H1 (cell line): ENCODE data around the gene DNMT1. TPM values are rescaled to one million over a fixed set of nuclear protein-coding genes. Genes with fewer than 3 reads are reported as not detected.

ENCODE experiments used
- TAF7 ChIP-seq: optimal IDR thresholded peaks from 2 replicates; pipeline ENCODE3; 2011; ENCODE audit warnings: low read depth, mild to moderate bottlenecking, inconsistent platforms, low read length, moderate library complexity, borderline replicate concordance
- polyA plus RNA-seq, 7 experiments: library from polyadenylated mRNA; depleted of rRNA in 3 of 7; stranded (reverse) in 5 of 7; unstranded in 2 of 7; fragments of >200 nt in 5 of 7; fragments of 200-250 nt in 2 of 7; gene quantifications; 1 replicate in 5 of 7; 2 replicates in 1 of 7; 4 replicates in 1 of 7; pipeline versions ENCODE4 v1.2.1 to v1.2.3, GENCODE V29; 2011 to 2013; ENCODE audit warnings: missing spikeins in 2 of 7, mixed read lengths in 2 of 7
- total RNA-seq: library from RNA; stranded (reverse); fragmentation: NEBNext Ultra II Directional; extraction: Animal tissue kit (Norgen Biotek cat#: 25700); gene quantifications from 2 replicates; pipeline ENCODE4 v1.2.1, GENCODE V29; 2021

DNMT1 gene
- total and polyA plus RNA-seq, 2 of the 8 experiments (the other 6 are each of a cell fraction or from before 2014, with no cell fraction given), result 101 to 210 TPM

GRCh38 chr19:10158071-10158470 is 36.7 kb downstream of the DNMT1 start (continued):
- TF ChIP-seq TAF7, result no peak
- TF ChIP-seq, all 59 proteins: peak for 0
